Pancreas (tissue), 10 donors: ENCODE results near the gene RASAL2. TPM values are rescaled to one million over a fixed set of nuclear protein-coding genes. Genes with fewer than 3 reads are reported as not detected.

ENCODE experiments used
- ATAC-seq, 4 donors: fragments of 200-7000 bp; cut with Tn5 transposase; one replicate each; pipeline versions ENCODE4 v1.8.0 to v1.9.1; 2020; ENCODE audit warnings: mild to moderate bottlenecking in 4 of 4, moderate library complexity in 4 of 4
- DNase-seq, 6 donors: peaks; one replicate each; pipeline ENCODE4 v3.0.0-alpha.2; 2020
- FAIRE-seq: peaks from 2 replicates; lab custom pipeline; 2012; peaks lifted over from hg19 to GRCh38; lab: Jason Lieb, UNC
- H3K27ac ChIP-seq, 4 donors: fragments of 200-600 bp; sonication (generic); 1 replicate in 3 of 4; 2 replicates in 1 of 4; pipeline versions ENCODE4 v1.5.0 to v1.8.0; 2020
- H3K27me3 ChIP-seq, 4 donors: fragments of 200-600 bp; one replicate each; pipeline ENCODE4 v1.8.0; 2021
- H3K36me3 ChIP-seq, 3 donors: fragments of 200-600 bp; sonication (generic) in 1 of 3; one replicate each; pipeline versions ENCODE4 v1.5.0 to v1.8.0; 2020 to 2021
- H3K4me1 ChIP-seq, 3 donors: fragments of 200-600 bp; one replicate each; pipeline ENCODE4 v1.8.0; 2021
- H3K4me3 ChIP-seq, 4 donors: fragments of 200-600 bp; sonication (generic) in 2 of 4; one replicate each; pipeline versions ENCODE4 v1.5.0 to v1.8.0; 2020 to 2021
- H3K9me3 ChIP-seq, 4 donors: fragments of 200-600 bp; one replicate each; pipeline ENCODE4 v1.8.0; 2021
- CTCF ChIP-seq, 4 donors: fragments of 200-600 bp; sonication (generic) in 3 of 4; IDR thresholded peaks; one replicate each; pipeline versions ENCODE4 v1.5.0 to v1.8.0; 2021; ENCODE audit warnings: antibody characterized with exemption in 4 of 4
- WGBS, 2 donors: extraction: QIAGEN DNeasy Blood & Tissue Kit; methylation state at CpG; one replicate each; pipeline ENCODE4 v1.1.7; 2013; 5-methylcytosine and 5-hydroxymethylcytosine counted together
- intact Hi-C, 3 donors: fragments of 100-400 bp; cut with DNase I; formaldehyde crosslinking; loops; one replicate each; pipeline versions ENCODE4 v1.11.1 to v1.14.2; 2022
- polyA plus RNA-seq, 2 donors: library from polyadenylated mRNA; stranded (reverse); fragments of 200-250 nt; gene quantifications; one replicate each; pipeline ENCODE4 v1.2.3, GENCODE V29; 2013
- total RNA-seq, 6 donors: library from RNA; stranded (reverse); fragmentation: NEBNext Ultra II Directional in 4 of 6; extraction: Animal tissue kit (Norgen Biotek cat#: 25700) in 4 of 6; gene quantifications; one replicate each; pipeline versions ENCODE4 v1.2.1 to v1.2.4, GENCODE V29; 2021 to 2023
- donor health status: healthy with polysubstance abuse.
- donor health status: DM: no; HTN: no; CAD: no; lungs with moderate emphysema.
- donor health status: DM: no; HTN: no; CAD: no.
- donor health status: control.
- donor health status: control.
- donor health status: Bipolar disorder and iron deficiency.
- donor health status: DM: yes; HTN: yes; CAD: no.
- donor health status: DM: no; HTN: no; CAD: no.
- donor health status: DM: no; HTN: no; CAD: no.
- donor health status: DM: yes; HTN: yes; CAD: no.

Gene RASAL2
- total and polyA plus RNA-seq, 8 donors: 2.5 to 12.9 (median 4.9) TPM

GRCh38 chr1:178134061-178134460, 40.2 kb downstream of the RASAL2 start:
- DNase-seq: no peak
- no peak for TF ChIP-seq CTCF (IDR thresholded peaks at IDR 0.05)
- intact Hi-C loops: no loop called here
- peak in 2 of 4 donors; percentile 77 to 84 for ATAC-seq
- H3K4me3 ChIP-seq: no peak overlapping the region
- H3K9me3 ChIP-seq: no peaks in the 10 kb centered on the region
- no peaks in the 10 kb centered on the region for H3K36me3 ChIP-seq
- no peak for FAIRE-seq
- H3K27me3 ChIP-seq: no peaks in the 10 kb centered on the region
- H3K4me1 ChIP-seq: no peaks in the 10 kb centered on the region
- no peak overlapping the region for H3K27ac ChIP-seq
- WGBS, 2 donors: 87% methylated on average over 2 of the region's 2 CpGs

GRCh38 chr1:178137238-178137637, 43.3 kb downstream of the RASAL2 start:
- peak in 1 of 4 donors; percentile 54 for ATAC-seq
- no peak for TF ChIP-seq CTCF (IDR thresholded peaks at IDR 0.05)
- no peak overlapping the region for H3K4me3 ChIP-seq
- H3K27ac ChIP-seq: no peak overlapping the region
- H3K9me3 ChIP-seq: no peaks in the 10 kb centered on the region
- intact Hi-C loops: no loop called here
- H3K36me3 ChIP-seq: no peaks in the 10 kb centered on the region
- WGBS, 2 donors: 43 to 53% methylated on average over 2 of the region's 2 CpGs
- H3K4me1 ChIP-seq: no peaks in the 10 kb centered on the region
- no peak for DNase-seq
- no peaks in the 10 kb centered on the region for H3K27me3 ChIP-seq
- no peak for FAIRE-seq

DNA sequence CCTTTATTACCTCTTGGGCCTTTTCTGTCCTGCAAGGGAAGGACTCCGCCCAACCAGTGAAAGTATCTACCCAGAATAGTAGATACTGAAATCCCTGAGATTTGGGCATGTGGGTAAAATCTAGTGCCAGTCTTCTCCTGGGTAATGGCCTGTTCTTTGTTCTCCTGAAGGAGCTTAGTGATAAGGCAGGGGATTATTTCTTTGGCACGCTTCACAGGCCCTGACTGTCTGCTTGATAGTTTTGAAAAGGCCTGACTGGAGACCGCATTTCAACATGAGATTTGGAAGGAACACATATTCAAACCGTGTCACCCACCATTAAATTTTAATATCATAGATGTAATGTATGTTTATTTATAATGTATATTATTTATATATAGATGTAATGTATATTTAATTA, 48.9 kb downstream of the RASAL2 start:
- Histone ChIP-seq H3K27ac (no peak overlapping the region), H3K36me3 (no peaks in the 10 kb centered on the region), H3K9me3 (no peaks in the 10 kb centered on the region), H3K27me3 (no peaks in the 10 kb centered on the region), H3K4me1 (no peaks in the 10 kb centered on the region), H3K4me3 (no peak overlapping the region)
- ATAC-seq: no peak
- intact Hi-C loops: no loop called here
- FAIRE-seq: no peak
- DNase-seq: no peak
- no peak for TF ChIP-seq CTCF (IDR thresholded peaks at IDR 0.05)
- 95% methylated on average over 4 of the region's 4 CpGs for WGBS, 2 donors

- no peak for TF ChIP-seq CTCF (IDR thresholded peaks at IDR 0.05)
- H3K4me1 ChIP-seq: no peaks in the 10 kb centered on the region
- H3K9me3 ChIP-seq: no peaks in the 10 kb centered on the region
- H3K27ac ChIP-seq: no peak overlapping the region
- DNase-seq (no peak), FAIRE-seq (peak; percentile 26), ATAC-seq (no peak)
- 75% methylated on average over 2 of the region's 2 CpGs for WGBS, 2 donors
- H3K27me3 ChIP-seq: no peaks in the 10 kb centered on the region
- no peak overlapping the region for H3K4me3 ChIP-seq
- intact Hi-C loops: no loop called here
- no peaks in the 10 kb centered on the region for H3K36me3 ChIP-seq
Observed at GRCh38 chr1:178143730-178144690, 50.1 kb downstream of the RASAL2 start.

- Histone ChIP-seq H3K4me3 (no peak overlapping the region), H3K27ac (no peak overlapping the region), H3K9me3 (no peaks in the 10 kb centered on the region), H3K36me3 (no peaks in the 10 kb centered on the region), H3K27me3 (no peaks in the 10 kb centered on the region), H3K4me1 (peaks cover 0 to 6% (median 2%) of the 10 kb centered on the region in 3 donors)
- DNase-seq (no peak), ATAC-seq (no peak), FAIRE-seq (no peak)
- no peak for TF ChIP-seq CTCF (IDR thresholded peaks at IDR 0.05)
- intact Hi-C loops: no loop called here
- 75 to 85% methylated on average over 1 of the region's 1 CpG for WGBS, 2 donors
Observed at GRCh38 chr1:178145605-178146004, 51.7 kb downstream of the RASAL2 start.
